HG02885 (cell line): Measurements from ENCODE around the gene DRICH1.
"Not testable (repeated sequence)": the region's sequence is repeated elsewhere in the genome, so short reads cannot be mapped to it uniquely, and the experiment has no call there.

Source experiments
- ATAC-seq: cut with Tn5 transposase; IDR thresholded peaks from one replicate; pipeline ENCODE4 v1.9.1; 2021; ENCODE audit warnings: mild to moderate bottlenecking; ENCODE audit not compliant: unreplicated experiment, poor library complexity

DRICH1 gene

GRCh38 chr22:23632178-23632577 is at the start of gene DRICH1:
Gene DRICH1 (minus strand): TSS chr22:23632321. CDS start chr22:23632023, 298 bp downstream.
- ATAC-seq = no peak

GRCh38 chr22:23681026-23681809 is 49.1 kb upstream of the DRICH1 start:
- ATAC-seq = no peak

- ATAC-seq = no peak
Observed at GRCh38 chr22:23678133-23678532, 46.0 kb upstream of the DRICH1 start.

- no peak for ATAC-seq
Observed at GRCh38 chr22:23677701-23677995, 45.5 kb upstream of the DRICH1 start.

GRCh38 chr22:23676841-23677700 is 45.0 kb upstream of the DRICH1 start:
- not testable (repeated sequence) for ATAC-seq

- no peak for ATAC-seq
Observed at GRCh38 chr22:23675502-23676415, 43.6 kb upstream of the DRICH1 start.

GRCh38 chr22:23674886-23675501 is 42.9 kb upstream of the DRICH1 start:
- ATAC-seq = not testable (repeated sequence)

- ATAC-seq = no peak
Observed at GRCh38 chr22:23673826-23674690, 41.9 kb upstream of the DRICH1 start.

- no peak for ATAC-seq
Observed at GRCh38 chr22:23673050-23673620, 41.0 kb upstream of the DRICH1 start.

GRCh38 chr22:23672307-23673049 is 40.4 kb upstream of the DRICH1 start:
- not testable (repeated sequence) for ATAC-seq

GRCh38 chr22:23671387-23671786 is 39.3 kb upstream of the DRICH1 start:
- ATAC-seq = not testable (repeated sequence)

GRCh38 chr22:23670378-23671295 is 38.5 kb upstream of the DRICH1 start:
- no peak for ATAC-seq

- ATAC-seq = not testable (repeated sequence)
Observed at GRCh38 chr22:23660381-23660780, 28.3 kb upstream of the DRICH1 start.

- no peak for ATAC-seq
Observed at GRCh38 chr22:23657727-23658126, 25.6 kb upstream of the DRICH1 start.

GRCh38 chr22:23655891-23656475 is 23.9 kb upstream of the DRICH1 start:
- no peak for ATAC-seq

- ATAC-seq = no peak
Observed at GRCh38 chr22:23652711-23653110, 20.6 kb upstream of the DRICH1 start.

GRCh38 chr22:23652286-23652685 is 20.2 kb upstream of the DRICH1 start:
- ATAC-seq = no peak
